HS-5 (cell line): ENCODE data around the gene APOM.

ENCODE experiments used
- DNase-seq: peaks from one replicate; pipeline ENCODE4 v3.0.0-alpha.2; 2012; ENCODE audit warnings: low read depth

Gene APOM

DNA sequence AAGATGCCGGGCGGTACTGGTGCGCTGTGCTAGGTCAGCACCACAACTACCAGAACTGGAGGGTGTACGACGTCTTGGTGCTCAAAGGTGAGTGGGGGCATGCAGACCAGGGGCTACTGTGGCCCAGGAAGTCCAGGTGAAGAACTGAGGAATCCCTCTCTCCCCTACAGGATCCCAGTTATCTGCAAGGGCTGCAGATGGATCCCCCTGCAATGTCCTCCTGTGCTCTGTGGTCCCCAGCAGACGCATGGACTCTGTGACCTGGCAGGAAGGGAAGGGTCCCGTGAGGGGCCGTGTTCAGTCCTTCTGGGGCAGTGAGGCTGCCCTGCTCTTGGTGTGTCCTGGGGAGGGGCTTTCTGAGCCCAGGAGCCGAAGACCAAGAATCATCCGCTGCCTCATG is 52.0 kb downstream of the APOM start:
- no peak for DNase-seq
